Measurements from ENCODE around the gene SHISA4.
"Not testable (repeated sequence)": the region's sequence is repeated elsewhere in the genome, so short reads cannot be mapped to it uniquely, and the experiment has no call there.

Gene SHISA4

DNA sequence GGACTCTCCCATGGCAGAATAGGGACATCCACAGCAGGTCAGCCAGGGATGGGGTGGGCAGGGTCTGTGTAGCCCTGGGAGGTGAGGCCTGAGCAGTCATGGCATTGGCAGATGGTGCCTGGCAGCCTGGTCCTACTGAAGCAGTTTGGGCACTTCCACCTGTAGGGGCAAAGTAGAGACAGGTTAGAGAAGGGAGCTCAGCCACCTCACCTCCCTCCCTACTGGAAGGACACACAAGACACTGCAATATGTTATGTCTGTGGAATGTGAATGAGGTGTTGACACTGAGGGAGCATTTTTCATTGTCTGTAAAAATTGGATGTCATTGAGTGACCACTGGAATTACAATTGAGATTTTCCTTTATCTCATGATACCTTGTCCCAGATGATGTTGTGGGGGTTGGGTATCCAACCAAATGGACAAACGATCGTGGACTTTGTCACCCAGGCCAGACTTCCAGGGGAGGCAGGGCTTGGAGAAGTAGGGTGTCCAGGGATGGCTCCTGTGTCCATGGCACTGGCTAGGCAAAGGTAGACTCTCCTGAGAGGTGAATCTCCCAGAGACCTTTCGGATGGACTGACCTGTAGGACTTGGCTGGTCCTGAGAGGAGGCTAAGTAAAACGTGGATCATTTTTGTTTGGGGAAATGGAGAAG lies 9.7 kb downstream of the SHISA4 start:
- DNase-seq (ENCODE audit: low read depth in 2 of 2) = no peak

DNA sequence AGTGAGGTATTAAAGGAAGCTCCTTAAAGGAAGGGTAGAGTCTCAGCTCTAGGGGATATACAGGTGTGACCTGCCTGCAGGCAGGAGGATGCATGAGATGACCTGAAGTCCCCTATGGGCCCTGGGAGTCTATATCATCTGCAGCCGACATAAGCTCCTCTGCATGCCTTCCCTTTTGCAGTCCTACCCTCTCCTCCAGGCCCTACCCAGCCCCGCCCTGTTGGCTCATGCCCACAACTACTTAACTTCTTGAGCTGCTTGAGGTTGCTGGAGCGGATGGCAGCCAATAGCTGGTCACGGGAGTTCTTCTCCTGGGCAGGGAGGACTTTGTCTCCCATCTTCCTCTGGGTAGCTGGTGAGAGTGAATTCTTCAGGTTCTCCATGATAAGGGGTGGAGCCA lies 10.3 kb downstream of the SHISA4 start:
- no peak for DNase-seq (ENCODE audit: low read depth in 2 of 2)

DNA sequence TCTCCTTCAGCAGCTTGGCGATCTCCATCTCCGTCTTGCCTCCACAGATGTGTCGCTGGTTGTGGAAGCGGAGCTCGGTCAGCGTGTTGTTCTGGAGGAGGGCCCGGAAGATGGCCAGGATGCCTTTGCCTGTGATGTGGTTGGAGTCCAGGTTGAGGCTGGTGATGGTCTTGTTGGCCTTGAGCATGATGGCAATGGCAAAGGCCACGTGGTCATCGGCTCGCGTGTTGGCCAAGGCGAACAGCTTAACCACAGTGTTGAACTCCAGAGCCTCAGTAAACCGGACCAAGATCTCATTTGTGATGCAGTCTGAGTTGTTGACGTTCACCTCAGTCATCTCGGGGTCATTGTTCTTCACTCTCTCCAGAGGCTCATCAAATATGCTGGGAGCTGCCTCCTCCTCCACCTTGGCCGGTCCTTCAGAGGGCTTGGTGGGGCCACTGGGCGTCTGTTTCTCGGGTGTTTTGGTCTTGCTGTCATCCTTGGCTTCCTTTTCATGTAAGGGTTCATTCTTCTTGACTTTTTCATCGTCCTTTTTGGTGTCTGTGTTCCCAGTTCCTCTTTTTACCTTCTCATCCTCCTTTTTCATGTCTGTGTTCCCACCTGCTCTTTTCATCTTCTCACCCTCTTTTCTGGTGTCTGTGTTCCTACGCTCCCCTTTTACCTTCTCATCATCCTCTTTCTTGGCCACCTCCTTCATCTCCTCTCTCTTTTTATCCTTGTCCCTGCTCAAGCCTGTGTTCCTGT lies 11.2 kb downstream of the SHISA4 start:
- no peak for DNase-seq (ENCODE audit: low read depth in 2 of 2)

DNA sequence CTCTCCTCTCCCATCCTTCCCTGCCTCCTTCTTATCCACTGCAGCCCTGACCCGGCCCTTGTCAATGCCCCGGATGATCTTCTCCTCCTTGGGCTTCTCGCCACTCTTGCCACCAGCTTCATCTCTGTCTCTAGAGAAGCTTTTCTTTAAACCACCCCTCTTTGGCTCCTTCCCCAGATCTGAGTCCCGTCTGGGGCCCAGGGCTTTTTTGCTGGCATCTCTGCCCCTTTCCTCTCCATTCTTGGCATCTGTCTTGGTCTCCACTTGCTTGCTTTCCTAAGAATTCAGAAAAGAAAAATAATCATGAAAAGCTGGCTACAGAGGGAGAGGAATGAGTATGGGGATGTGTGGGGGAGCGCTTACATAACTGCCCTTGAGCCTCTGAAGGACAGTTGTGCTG lies 11.8 kb downstream of the SHISA4 start:
- DNase-seq (ENCODE audit: low read depth in 2 of 2) = no peak

DNA sequence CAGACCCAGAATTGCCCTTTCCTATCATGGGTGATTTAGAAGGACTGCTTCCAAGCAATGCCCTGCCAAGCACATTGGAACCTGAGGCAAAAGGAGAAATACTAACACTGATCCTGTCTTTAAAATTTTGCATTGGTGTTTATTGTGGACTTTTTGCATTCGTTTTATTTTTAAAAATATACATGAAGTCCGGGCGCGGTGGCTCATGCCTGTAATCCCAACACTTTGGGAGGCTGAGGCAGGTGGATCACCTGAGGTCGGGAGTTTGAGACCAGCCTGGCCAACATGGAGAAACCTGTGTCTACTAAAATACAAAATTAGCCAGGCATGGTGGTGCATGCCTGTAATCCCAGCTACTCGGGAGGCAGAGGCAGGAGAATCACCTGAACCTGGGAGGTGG lies 12.3 kb downstream of the SHISA4 start:
- DNase-seq (ENCODE audit: low read depth in 2 of 2) = not testable (repeated sequence)

DNA sequence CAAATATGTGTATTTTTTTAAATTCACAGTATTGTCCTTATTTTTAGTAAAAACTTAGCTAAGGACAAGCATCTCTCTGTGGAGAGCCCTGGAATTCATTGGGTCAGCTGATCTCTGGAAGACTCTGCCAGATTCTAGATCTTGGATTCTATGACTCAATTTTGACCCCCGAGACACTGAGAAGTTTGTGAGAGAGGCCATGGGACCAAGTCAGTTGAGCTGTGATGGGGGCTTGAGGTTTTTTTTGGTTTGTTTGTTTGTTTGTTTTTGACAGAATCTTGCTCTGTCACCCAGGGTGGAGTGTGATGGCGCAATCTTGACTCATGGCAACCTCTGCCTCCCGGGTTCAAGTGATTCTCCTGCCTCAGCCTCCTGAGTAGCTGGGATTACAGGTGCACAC lies 13.5 kb downstream of the SHISA4 start:
- DNase-seq (ENCODE audit: low read depth in 2 of 2) = no peak

DNA sequence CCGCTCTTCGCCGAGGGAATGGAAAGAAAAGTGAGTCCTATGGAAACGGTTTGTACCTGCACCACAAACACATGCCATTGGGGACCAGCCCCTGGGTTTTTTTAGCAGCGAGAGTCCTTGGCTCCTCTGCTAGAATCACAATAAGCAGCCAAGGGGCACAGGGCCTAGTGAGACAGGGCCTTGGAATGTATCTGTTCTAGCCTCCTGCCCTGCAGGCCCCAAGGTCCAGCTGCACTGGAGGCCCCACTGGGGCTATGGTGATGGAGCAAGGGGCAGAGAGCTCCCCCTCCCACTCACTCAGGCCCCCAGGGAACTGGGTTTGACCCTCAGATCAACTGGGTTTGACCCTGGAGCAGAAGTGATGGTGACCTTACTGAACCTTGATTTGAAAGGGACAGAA lies 14.4 kb downstream of the SHISA4 start:
- DNase-seq (ENCODE audit: low read depth in 2 of 2) = no peak

DNA sequence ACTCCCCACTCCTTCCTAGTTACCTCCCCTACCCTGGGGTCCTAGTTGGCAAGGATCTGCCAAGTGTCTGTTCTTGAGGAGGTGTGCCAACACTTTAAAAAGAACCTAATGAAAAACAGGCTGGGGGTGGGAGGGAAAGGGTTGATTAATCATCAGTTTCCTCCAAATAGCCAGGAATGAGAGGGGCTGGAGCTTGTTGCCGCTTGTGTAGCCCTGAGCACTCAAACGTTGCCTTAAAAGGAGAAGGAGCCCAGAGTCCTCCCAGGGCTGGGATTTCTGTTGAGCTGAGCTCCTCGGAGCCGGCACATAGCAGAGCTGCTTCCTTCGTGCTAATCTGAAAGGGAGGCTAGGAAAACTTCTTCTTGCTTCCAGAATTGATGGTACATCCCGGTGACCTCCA lies 15.9 kb downstream of the SHISA4 start:
- no peak for DNase-seq (ENCODE audit: low read depth in 2 of 2)

DNA sequence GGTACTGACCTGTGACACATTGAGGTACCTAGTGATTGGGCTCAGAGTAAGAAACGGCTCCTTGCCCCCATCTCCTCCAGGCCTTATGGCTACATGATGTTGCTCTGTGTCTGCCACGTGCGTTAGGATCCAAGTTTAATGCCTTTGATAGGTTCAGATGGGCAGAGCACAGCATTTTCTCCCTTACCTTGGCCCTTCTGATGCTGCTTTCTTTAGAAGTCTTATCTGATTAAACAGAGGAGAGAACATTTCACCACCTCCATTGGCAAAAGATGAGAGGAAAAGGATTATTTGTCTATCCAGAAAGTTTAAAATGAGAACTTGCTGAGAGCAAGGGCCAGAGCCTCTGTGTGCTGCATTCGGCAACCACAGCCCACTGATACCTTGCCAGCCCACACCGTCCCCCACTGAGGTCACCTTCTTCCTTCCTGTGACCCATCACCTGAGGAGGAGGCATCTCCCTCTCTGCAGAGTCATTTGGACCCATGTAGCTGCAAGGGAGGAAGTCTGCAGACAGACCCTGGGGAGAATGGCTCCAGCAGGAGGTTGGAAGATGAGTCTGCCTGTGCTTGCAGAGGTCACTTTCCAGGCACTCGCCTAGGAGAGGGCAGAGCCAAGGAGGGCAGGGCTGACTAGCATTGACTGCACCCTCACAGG lies 16.7 kb downstream of the SHISA4 start:
- DNase-seq (ENCODE audit: low read depth in 2 of 2) = no peak

DNA sequence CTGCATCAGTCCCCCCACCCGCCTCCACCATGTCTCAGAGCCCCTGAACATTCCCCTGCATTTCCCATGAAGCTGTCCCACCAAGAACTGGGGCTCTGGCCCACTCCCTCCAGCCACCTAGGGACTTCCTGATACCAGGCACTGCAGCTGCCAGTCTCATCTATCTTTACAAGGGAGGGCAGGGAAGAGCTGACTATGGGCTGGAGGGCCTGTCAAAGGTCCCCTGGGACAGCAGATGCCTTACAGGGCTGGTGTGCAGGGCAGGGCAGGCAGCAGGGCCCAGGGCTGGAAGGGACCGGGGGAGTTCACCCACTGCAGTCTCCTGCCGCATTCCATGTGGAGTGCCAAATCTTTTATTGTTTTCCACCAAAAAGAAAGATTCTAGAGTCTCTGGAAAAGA lies 17.6 kb downstream of the SHISA4 start:
- no peak for DNase-seq (ENCODE audit: low read depth in 2 of 2)

DNA sequence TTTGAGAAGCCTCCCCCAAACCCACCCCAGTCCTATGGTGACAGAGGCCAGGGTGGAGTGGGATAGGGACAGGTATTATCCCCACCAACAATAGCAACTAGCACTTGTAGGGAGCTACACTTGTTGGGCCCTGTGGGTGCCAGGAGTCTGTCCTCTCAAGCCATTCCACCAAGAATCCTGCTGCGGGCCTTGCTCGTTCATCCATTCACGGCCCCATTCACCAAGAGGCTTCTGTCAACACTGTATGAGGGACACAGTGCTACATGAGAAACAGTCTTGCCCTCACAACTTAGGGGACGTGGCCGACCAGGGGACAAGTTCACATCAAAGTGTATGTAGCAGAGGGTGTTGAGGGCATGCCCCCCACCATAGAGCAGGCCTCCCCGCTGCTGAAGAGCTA lies 18.9 kb downstream of the SHISA4 start:
- no peak for DNase-seq (ENCODE audit: low read depth in 2 of 2)

DNA sequence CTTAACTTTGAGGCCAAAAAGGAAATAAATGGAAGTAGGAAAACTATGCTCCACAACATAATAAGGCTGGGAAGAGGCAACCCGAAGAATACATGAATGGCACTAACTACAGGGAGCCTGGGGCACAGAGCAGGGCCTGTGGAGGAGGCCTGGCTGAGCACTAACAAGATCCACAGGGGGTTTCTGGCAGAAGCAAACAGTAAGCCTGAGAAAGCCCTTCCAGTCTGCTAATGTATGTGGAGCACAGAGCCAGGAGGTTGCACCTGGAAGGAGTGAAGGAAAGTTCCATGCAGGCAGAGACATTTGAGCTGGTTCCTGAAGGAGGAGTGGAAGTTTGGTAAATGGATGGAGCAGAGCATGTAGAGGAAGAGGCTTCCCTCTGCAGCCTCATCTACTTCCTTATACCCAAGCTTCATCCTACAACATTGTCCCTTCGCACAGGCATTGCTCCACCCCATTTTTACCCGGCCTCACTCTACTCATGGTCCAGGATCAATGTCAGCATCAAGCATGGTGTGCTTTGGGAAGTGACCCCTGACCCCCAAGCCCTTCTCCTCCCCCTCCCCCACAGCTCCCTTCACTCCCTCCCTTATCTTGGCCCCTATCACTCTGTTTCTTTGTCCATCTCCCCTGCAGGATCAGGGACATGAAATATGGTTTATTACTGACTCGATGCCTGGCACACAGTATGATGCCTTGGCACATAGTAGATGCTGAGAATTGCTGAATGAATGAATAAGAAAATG lies 23.3 kb downstream of the SHISA4 start:
- no peak for DNase-seq (ENCODE audit: low read depth in 2 of 2)

DNA sequence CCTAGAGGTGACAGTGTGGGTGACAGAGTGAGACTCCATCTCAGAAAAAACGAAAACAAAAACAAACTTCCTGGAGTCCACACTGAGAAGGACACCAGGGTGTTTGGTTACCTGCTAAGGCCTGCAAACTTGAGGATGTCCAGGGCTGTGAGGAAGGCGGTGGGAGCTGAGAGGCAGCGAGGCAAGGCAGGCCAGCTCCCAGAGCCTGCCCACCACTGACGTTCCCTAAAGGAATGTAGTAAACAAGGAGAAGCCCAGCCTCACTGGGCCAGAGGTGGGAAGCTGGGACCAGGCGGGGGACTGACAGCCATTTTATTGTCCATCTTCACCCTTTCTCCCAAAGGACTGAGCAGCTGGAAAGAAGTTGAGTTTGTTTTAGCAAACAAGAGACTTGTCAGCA lies 24.1 kb downstream of the SHISA4 start:
- DNase-seq (ENCODE audit: low read depth in 2 of 2) = no peak

DNA sequence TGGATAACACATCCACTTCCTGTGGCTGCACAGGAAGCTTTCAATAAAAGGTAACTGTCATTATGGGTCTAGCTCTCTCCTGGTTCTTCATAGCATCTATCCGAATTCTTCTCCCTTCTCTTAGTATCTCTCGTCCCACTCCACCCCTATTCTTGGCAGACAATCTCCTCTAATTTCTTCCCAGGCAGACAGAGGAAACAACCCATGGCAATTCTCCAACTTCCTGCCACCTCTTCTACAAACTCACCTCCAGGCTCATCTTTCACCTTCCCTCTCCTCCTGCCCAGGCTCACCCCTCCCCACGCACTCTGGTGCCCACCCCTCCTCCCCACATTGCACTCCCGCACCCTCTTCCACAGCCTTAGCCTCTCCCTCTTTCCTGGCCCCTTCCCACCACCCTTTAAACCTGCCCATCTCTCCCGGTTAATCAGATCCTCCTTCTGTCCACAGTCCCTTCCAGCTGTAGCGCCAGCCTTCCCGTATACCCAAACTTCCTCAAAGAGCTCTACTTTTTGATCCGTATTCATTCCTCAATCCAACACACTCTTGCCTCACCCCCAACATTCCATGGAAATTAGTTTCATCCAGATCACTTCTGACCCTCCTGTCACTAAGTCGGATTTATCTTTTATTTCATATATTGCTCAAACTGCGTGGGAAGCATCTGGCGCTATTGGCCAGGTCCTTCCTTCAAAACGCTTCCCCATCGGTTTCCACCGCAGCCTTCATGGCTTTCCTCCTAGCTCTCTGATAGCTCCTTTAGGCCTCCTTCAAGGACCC lies 25.9 kb downstream of the SHISA4 start:
- no peak for DNase-seq (ENCODE audit: low read depth in 2 of 2)

DNA sequence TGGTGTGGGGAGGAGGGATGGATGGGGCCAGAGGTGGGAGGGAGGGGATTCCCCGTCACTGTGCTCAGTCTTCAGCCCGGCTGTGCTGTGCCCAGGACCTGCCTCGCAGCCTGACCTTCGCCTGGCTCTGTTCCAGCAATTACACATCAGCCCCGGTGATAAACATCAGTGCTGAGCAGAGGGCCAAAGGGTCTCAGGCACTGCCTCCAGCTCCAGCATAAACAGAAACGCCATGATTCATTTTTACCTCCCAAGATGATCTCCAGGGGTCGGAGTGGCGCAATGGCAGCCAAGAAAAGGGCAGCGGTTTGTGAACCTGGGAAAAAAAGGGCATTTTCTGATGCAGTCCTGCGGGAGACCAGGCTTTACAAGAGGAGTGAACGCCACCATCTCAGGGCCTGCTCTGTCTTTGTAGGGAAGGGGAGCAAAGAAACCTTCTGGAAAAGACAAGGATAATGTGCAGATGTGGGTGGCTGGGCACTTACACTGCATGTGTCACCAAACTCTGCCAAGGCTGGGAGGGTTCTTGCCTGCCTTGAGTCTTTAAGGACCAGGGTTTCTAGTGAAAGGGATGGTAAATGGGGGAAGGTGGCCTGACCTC lies 28.1 kb downstream of the SHISA4 start:
- DNase-seq (ENCODE audit: low read depth in 2 of 2) = no peak

DNA sequence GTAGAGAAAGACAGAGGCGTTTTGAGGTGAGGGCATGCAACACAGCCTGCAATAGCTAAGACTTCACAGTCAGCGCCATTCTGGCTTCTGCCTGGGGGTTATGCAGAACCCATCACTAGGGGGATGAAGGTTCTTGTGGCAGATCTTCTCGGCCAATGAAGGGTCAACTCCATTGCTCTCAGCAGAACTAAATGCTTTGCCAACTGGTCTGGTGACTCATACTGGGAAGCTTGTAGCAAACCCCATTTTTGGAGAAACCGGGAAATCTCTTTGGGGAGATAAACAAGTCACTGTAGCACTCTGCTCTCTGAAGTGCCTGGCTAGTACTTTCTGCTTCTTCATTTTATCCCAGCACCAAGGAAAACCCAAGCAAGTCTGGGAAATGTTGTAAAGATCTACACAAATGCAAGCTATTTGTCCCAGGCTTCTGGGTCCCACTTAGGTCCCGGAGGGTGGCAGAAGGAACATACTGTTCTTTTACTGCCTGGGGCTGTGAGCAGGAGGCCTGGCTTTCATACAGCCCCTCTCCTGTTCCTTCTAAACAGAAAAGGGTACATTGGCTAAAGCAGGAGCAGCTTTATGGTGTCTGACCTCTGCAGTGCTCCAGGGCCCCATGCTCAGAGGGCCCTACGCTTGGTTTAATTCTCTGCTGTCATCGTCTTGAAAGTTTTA lies 28.8 kb downstream of the SHISA4 start:
- no peak for DNase-seq (ENCODE audit: low read depth in 2 of 2)

DNA sequence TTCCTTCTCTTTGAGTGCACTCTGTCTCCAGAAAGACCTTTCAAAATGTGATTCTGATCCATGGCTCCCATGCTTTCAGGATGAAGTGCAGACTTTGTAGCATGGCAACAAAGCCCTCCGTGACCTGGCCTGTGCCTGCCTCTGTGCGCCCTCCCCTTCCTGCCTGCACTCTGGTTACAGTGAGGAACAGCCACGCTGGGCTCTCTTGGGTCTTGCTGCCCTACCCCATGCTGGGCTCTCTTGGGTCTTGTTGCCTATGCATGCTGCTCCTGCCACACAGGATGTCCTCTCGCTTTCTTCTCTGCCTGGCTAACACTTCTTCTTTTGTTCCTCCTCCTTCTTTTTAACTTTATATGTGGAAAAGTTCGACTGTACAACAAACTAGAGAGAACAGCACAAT lies 29.6 kb downstream of the SHISA4 start:
- no peak for DNase-seq (ENCODE audit: low read depth in 2 of 2)

DNA sequence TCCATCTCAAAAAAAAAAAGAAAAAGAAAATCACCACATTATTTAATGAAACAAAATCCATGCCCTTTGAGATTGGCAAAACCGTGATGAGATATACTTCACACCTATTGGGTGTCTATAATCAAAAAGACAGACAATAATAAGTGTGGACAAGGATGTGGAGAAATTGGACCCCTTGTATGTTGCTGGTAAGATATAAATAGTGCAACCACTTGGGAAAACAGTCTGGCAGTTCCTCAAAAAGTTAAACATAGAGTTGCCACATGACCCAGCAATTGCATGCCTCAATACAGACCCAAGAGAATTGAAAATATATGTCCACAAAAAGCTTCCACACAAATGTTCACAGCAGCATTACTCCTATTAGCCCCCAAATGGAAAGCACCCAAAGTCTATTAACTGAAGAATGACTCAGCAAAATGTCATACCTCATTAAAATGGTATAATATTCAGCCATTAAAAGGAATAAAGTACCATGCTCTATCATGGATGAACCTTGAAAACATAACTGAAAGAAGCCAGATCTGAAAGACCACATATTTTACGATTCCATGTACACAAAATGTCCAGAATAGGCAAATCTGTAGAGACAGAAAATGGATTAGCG lies 33.4 kb downstream of the SHISA4 start:
- no peak for DNase-seq (ENCODE audit: low read depth in 2 of 2)

DNA sequence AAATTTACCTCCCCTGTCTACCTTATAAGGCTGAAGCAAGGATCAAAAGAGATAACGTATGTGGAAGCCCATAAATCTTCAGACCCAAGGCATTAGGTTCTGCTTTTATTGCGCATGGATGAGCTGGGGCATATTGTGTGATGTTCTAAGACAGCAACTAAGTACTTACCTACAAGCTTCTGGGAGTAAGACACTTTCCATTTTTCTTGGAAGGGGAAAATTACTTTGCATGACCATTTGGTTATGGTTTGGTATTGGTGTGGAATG lies 36.5 kb downstream of the SHISA4 start:
- no peak for DNase-seq (ENCODE audit: low read depth in 2 of 2)

DNA sequence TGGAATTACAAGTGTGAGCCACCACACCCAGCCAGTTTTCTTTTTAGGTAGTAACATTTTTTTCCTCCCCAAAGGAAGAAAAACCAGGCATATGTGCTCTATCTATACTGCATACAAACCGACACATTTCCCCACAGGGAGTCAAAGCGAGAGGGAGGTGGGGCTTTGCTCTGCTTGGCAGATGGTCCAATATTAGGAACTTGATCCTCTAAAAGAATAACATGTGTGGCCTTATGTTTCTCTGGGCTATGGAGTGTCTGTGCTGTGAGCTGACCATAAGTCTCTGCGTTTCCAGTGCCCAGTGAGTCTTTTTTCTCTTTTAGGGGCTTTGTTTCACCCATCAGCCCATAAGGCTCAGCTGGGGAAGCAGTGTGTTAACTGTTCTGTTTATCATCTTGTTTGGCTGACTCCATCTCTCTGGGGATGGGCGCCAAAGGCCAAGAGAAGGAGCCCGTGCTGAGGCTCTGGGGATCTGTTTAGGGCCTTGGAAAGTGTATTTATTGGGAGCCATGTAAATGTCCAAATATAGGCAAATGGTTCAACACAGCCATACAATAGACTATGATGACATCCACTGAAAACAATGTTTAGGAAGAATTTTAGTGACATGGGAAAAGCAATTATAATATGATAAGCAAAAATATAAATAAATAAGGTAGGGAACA lies 37.4 kb downstream of the SHISA4 start:
- no peak for DNase-seq (ENCODE audit: low read depth in 2 of 2)
